Left colon (tissue), 2 donors: ENCODE results near the gene CXCL12. TPM values are rescaled to one million over a fixed set of nuclear protein-coding genes. Genes with fewer than 3 reads are reported as not detected.

Source experiments
- ATAC-seq: fragments of 200-7000 bp; cut with Tn5 transposase; one replicate; pipeline ENCODE4 v1.9.1; 2020; ENCODE audit warnings: mild to moderate bottlenecking, moderate library complexity
- DNase-seq, 2 donors: peaks; one replicate each; pipeline ENCODE4 v3.0.0-alpha.2; 2020
- intact Hi-C, 2 donors: fragments of 100-400 bp; cut with DNase I in 1 of 2; cut with micrococcal nuclease in 1 of 2; formaldehyde crosslinking; loops; one replicate each; pipeline versions ENCODE4 v1.11.2 to v1.14.0; 2022; cut with DNase I, micrococcal nuclease
- total RNA-seq, 2 donors: library from RNA; stranded (reverse); fragmentation: NEBNext Ultra II Directional; extraction: Animal tissue kit (Norgen Biotek cat#: 25700); gene quantifications; one replicate each; pipeline ENCODE4 v1.2.1, GENCODE V29; 2021
- donor health status: DM: no; HTN: no; CAD: no.
- donor health status: DM: yes; HTN: yes; CAD: no.

CXCL12 gene
- total RNA-seq, 2 donors from 2014 or later = 15.5 to 61.3 TPM

DNA sequence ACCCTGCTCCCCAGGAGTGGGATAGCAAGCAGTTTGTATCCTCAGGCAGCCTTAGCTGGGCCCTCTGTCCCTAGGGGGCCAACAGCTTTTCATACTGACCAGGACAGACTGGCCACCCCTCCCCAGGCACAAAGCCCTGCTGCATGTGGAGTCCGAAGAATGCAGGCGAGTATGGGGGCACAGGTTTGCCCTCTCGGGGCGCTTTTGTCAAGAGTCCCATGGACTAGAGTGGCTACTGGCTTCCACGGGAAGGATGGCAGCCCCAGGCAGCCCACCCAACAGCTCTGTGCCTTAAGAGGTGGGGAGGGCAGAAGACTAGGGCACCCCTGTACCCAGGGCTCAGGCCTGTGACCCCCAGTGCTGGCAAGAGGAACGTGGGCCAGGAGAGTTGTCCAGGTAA, 10.7 kb downstream of the CXCL12 start:
- intact Hi-C loops = no loop called here
- ATAC-seq (no peak), DNase-seq (no peak)

DNA sequence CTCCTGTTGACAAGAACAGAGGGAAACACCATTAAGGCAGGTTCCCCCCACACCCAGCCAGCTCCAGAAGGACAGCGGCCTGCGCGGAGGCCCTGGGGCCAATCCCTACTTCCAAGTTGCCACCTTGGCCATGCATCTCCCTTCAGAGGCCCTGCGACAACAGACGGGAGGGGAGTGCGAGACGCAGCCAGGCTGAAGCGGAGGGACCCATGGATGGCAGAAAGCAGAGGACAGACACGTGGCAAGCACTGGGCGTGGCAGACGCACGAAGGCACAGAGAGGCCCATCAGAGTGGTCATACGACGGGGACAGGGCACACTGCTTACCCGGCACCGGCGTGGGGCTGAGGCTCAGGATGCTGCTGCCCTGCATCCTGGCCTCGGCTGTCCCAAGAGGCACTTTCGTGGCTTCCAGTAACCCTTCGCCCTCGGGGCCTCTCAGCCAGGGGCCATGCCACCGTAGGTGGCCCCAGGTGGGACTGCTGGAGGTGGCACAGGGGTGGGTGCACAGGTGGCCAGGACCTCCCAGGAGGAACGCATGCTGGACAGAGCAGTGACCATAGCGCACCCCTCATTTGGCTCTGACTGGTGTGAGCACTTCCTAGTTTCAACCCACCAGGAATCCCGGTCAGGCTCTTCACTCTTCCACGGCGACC, 11.4 kb downstream of the CXCL12 start:
- intact Hi-C loops = no loop called here
- no peak for DNase-seq
- ATAC-seq = no peak

DNA sequence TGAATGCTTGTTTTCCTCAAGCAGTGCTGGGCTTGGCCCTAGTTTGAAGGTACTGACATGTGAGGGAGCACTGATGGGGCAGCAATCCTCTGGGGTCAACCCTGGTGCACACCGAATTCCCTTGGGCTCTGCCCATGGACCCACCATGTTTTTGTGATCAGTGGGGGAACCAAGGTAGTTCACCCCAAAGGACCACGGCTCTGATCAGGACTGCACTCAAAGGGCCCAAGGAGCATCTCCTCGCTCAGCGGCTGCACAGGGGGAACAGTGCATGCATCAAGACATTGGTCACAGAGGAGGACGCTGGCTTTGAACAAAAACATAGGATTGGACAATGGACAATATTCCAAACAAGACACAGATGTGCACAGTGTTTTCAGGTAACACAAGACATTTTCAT, 12.7 kb downstream of the CXCL12 start:
- no peak for ATAC-seq
- intact Hi-C loops = no loop called here
- DNase-seq = no peak

DNA sequence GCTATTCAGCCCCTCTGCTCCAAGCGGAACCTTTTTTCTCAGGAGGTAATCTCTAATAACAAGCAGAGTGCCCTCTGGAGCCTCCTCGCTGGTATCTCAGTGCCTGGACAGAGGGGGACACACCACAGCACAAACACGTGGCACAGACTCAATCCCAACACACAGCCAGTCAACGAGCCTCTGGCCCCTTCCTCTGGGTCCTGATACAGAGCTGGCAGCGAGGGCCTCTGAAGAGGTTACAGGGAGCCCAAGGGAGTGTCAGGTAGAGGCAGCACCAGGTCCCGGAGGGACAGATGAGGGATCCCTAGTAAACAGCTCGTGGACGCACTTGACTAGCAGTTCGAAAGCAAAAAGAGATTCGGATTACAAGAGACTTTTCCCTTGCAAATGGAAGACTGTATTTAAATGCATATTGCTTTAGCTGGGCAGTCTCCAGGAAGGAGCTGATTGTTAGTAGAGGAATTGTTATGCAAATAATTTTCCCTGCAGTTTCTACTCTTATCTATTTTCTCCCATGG, 14.1 kb downstream of the CXCL12 start:
- ATAC-seq = no peak
- no peak for DNase-seq
- intact Hi-C loops = no loop called here

DNA sequence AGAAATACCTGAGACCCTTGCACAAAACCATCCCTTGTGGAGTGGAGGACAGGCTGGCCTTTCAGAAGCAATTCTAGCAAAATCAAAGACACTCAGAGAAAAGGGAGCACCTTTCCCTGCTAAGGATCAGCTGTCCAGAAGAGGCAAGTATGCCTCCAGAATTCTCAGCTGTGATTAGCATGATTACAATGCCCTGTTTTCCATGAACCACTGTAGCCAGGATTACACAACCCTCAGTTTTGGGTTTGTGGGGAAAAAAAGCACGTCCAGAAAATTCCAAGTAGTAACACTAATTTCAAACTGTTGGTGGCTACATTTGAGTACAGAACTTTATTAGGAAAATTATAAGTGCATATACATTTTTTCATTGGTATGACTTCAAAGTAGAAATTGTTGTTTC, 15.0 kb downstream of the CXCL12 start:
- intact Hi-C loops = no loop called here
- ATAC-seq (no peak), DNase-seq (no peak)

DNA sequence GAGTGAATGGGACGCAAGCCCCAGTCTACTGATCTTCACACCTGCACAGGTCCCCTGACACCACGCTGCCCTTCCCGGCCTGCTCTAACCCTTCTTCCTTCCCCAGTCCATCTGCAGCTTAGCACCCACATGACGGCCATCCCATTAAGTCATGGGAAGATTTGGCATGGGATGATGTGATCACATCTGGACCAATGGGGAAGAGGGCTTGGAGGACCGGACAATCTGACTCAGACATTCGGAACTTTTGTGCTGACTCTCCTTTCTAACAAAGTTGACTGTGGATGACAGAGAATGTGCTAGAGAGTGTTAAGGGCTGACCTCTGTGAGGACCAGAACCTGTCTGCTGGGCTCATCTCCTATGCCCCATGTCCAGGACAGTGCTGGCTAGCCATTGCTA, 15.6 kb downstream of the CXCL12 start:
- DNase-seq (no peak), ATAC-seq (no peak)
- intact Hi-C loops = no loop called here

DNA sequence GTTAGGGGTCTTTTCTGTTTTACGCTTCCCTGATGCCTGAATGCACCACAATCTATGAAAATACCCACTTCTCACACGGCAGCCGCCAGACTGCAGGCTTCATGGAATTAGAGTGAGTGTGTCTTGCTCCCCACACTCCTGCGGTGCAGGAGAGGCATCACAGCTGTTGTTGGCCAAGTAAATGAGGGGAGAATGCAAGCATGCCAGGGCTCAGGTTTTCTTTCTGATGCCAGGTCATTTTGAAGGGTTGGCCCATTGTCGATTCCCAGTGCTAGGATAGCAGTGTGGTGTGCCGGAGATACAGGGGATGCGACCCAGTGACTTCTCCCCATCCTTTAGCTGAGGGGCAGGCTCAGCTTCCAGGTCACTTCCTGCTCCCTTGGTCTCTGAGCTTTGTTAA, 16.3 kb downstream of the CXCL12 start:
- no peak for DNase-seq
- intact Hi-C loops = no loop called here
- no peak for ATAC-seq

DNA sequence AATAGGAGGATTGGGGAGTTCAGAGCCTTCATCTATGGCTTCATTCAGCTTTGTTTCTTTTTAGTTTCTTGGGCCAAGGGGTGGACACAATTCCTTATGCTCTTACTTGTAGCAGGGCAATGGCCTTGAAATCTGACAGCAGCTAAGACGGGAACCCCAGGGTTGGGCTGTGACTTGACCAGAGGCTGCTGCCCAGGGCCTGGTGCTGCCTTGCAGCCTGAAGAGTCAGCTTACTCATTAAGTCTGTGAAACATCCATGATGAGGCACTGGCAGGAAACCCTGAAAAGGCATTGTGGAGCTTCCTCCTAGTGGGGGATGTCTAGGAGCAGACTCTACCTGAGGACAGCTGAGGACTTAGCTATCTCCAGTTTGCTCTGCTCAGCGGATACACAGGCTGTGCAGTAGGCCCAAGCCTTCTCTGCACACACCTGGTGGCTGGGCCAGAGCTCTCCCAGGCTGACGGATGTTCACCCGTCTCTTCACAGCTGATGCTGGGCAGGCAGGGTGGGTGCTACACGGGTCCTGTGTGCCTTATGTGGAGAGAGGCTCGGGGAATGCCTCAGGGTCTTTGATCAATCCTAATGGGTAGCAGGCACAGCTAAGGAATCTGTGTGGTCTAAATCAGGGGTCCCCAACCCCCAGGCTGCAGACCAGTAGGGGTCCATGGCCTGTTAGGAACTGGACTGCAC, 17.8 kb downstream of the CXCL12 start:
- no peak for ATAC-seq
- DNase-seq = no peak
- intact Hi-C loops = no loop called here

DNA sequence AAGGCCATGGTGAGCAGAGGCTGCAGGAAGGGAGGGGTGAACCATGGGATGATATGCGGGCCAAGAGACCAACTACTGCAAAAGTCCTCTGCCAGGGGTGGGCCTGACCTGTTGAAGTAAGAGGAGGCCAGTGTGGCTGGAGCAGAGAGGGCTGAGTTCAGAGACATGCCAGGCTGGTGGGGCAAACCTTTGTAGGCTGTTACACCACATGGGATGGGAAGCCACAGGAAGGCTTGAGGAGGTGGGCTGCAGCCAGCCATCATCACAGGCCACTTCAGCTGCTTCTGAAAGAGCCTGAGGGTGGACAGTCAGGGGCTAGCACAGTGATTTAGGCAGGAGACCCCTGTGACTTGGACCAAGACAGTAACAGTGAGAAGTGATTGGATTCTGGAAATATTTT, 20.3 kb downstream of the CXCL12 start:
- DNase-seq (no peak), ATAC-seq (no peak)
- intact Hi-C loops = no loop called here

DNA sequence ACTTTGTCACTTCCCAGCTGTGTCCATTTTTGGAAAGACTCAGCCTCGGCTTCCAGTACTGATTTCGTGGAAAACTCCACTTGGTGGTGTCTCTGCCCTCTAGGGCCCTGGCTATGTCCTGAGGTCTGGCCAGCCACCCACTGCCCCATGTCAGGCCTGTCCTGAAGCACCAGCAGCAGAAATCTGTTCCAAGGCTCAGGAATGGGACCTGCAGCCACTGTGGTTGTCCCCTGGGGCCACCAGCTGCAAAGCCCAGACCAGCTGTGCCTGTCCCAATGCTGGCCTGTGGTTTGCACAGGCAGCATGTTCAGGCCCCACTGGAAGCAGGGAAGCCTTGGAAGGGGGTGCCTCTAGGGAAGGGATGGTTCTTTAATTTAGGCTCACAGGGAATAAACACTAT, 21.2 kb downstream of the CXCL12 start:
- intact Hi-C loops = no loop called here
- DNase-seq = no peak
- ATAC-seq = no peak

DNA sequence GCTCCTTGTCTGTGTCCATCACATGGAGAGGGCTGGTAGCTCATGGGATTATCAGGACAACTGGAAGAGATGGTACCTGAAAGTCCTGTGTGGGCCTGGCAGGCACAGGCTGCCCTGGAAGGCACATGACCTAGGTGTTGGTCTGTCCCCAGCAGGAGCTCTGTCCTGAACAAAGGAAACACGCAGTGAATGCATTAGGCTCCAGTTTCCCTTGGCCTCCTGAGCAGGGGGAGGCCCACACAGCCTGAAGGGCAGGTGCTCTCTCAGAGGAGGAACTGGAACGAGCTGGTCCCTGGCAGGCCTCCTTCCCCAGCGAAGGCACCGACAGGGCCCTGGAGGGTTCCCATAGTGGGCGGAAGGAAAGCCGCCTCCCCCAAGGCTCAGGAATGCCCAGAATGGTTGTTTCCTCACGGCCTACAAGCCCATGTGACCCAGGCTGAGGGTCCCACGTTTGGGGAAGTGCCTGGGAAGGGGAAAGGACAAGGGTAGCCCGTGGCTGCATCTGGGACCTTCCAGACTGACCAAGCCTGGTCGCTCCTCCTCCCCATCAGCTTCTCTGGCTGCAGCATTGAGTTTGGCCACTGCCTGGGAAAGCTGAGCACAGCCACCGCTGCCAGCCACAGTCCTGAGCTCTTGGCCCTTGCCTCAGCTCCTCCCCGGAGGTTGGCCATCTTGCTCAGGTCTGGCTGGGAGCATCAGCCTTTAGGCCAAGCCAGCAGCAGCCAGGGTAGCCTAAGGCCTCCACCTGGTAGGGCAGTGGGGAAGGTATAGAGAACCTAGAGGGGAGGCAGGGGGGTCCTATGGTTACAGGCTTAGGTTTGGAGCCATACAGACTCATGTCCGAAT, 21.8 kb downstream of the CXCL12 start:
- intact Hi-C loops = no loop called here
- DNase-seq (no peak), ATAC-seq (no peak)

DNA sequence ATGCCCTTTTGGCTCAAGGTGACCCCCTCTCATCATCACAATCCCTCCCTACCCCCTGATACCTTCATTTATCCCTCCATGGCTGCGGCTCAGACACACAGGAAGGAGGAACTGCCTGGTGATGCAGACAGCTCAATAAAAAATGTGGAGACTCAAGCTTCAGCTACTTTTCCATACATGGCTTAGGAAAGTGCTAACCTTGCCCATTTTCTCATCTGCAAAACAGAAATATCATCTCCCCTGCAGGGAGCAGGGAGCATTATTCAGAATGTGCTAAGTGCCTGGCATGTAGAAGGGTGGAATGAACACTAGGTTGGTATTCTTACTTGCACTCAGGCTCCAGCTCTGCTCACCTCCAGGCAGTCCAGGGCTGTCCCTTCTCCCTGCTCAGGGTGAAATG, 23.8 kb downstream of the CXCL12 start:
- intact Hi-C loops = no loop called here
- DNase-seq (no peak), ATAC-seq (no peak)

DNA sequence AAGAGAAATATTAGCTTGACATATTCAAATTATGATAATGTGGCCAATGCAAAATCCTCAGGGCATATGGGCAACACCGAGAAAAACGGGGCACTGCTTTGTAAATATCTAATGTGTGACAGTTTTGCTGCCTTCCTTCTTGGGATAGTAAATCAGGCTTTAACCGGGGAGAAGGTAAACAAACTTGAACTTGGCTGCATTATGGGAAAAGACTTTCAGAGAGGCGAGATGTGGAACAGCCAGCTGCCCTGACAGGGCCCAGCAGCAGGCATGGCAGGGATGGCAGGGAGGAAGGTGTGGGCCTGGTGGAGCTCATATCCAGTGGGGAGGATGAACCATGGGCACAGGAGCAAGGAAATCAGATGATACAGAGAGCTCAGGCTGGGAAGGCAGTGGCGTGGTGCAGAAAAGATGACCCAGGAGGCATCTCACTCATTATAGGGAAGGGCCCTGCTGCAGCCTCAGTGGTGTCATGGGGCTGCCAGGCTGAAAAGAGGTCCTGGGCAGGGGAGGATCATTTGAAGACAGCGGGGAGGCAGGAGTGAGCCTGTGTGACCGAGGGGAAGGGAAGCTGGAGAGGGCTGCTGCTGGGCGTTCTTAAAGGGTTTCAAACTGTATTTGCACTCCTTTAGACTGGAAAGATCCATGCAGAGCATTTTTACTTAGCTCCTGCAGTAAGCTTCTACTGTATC, 26.7 kb downstream of the CXCL12 start:
- intact Hi-C loops = no loop called here
- DNase-seq = no peak
- ATAC-seq = no peak

DNA sequence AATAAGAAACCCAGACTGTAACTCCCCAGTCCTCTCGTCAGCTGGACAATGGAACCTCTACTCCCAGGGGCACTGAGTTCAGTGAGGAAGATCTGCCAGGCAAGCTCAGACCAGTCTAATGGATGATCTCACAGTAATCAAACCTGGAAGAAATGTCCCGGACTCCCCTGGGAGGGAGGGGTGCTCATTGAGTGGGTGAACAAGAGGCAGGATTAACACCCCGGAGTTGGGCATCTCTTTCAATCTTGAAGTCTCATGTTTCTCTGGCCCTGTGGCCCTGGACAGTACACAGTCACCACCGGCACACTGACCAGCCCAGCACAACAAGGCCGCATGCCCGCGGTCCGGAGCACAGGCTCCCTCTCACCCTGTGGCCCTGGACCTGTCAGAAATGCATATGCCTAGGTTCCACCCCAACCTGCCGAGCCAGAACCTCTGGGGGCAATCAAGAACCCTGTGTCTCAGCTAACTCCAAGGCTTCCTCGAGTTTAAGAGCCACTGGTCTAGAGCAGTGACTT, 27.8 kb downstream of the CXCL12 start:
- intact Hi-C loops = no loop called here
- no peak for DNase-seq
- ATAC-seq = no peak

DNA sequence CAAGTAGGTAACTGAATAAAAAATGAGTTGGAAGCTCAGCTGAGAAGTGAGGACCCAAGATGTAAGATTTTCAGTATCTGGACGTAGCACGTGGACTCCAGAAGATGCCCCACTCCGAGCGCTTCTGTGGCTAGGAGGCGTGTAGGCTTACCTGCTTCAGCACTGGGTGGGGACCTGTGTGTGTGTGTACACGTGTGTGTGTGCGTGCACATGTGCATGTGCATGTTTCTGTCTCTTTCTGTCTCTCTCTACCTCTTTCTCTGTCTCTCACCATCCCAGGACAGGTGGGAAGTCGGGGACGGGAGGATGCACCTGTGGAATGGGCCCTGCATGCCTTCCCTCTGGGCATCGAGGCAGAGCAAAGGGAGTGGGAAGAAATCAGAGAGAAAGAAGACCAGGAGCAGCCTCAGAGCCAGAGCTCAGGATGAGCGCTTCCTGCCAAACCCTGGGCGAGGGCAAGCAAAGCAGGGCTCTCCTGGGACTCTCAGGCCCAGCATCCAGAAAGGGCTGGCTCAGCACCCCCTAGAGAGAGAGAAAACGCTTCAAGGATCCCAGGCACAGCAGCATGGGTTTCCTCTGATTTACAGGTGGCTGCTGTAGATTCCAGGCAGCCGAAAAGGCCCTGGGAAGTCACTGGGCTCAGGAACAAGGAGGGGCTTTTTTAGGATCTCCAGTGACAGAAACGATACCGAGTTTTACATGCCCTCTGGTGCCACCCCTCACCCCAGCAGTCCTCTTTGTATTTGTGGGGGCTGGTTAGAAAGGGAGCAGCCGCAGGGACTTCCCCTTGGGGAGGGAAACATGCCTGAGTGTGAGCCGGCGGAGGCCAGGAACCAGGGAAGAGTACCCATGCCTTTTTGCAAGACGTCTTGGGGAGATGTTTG, 28.5 kb downstream of the CXCL12 start:
- intact Hi-C loops = no loop called here
- DNase-seq = no peak
- no peak for ATAC-seq

DNA sequence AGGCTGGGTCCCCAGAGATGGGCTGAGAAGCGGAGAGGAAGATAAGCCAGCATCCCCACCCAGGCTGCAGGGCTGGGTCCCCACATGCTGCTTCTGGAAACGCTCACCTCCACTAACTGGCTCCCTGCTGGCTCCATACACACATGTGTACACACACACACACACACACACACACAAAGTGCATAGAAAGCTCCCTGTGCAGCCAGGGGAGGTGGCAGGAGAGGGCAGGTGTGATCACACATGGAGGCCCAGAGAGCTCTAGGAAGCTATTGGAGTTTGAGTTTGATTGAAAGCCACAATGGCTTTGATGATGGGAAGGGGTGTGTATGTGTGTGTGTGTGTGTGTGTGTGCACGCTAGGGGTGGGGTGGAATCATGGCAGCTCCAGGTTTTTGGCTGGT, 29.3 kb downstream of the CXCL12 start:
- ATAC-seq = no peak
- intact Hi-C loops = no loop called here
- DNase-seq = no peak

DNA sequence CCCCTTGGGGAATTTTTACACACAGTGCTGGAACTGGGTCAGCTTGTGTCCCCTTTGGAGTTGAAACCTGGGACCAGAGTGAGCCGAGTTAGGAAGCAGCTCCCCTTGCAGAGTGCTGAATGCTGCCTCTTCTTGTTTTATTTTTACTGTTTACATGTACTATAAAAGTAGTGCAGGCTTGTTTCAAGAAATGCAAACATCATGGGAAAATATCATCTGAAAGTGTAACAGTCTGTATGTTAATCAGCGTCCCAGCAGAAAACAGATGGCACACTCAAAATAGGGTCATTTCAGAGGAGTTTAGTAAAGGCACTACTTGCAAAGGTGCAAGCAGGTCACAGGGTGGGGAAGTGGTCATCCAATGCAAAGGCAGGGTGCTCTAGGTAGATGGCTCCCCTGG, 30.1 kb downstream of the CXCL12 start:
- ATAC-seq = no peak
- DNase-seq = no peak
- intact Hi-C loops = no loop called here

DNA sequence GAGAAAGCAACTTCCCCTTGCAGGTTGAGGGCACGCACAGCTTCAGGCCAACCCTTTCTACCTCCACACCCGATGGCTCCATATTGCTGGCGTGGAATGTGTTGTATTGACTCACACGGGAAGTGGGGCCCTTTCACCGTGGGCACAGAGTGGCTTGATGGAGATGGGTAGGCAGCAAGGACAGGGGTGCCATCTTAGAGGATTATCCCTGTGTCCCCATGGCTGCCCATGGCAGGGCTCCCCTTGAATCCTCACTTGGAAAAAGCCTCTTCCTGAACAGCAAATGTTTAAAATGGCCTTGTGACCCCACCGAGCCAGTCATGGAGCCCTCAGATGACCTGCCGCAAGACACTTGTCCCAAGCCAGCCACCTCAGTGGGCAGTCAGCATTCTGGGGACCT, 31.2 kb downstream of the CXCL12 start:
- DNase-seq (no peak), ATAC-seq (no peak)
- intact Hi-C loops = no loop called here

DNA sequence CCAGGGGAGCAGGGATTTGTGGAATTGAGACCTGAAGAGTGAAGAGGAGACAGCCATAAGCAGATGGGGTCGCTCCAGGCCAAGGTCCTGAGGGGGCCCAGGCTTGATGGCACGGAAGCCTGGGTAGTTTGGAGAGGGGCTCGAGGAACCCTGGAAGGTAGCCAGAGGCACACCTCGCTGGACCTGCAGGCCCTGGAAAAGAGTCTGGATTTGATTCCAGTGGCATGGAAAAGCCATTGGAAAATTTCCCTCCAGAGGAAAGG, 31.8 kb downstream of the CXCL12 start:
- intact Hi-C loops = no loop called here
- no peak for ATAC-seq
- DNase-seq = no peak
